Cardiac muscle cell (in vitro differentiated cells and primary cell): ENCODE measurements around the gene C14orf180. TPM values are rescaled to one million over a fixed set of nuclear protein-coding genes. Genes with fewer than 3 reads are reported as not detected.

Source experiments
- DNase-seq, 2 donors: peaks; one replicate each; pipeline versions ENCODE4 v3.0.0 to v3.0.0-alpha.2; 2010 to 2017; ENCODE audit warnings: low read depth in 1 of 2, low spot score in 1 of 2
- H3K27ac ChIP-seq: fragments of 200-600 bp; sonication (generic); 2 replicates; pipeline ENCODE4 v1.5.1; 2016
- H3K27me3 ChIP-seq: fragments of 200-600 bp; sonication (generic); 2 replicates; pipeline ENCODE4 v1.6.0; 2016; ENCODE audit warnings: control low read depth
- H3K36me3 ChIP-seq: fragments of 200-600 bp; sonication (generic); 2 replicates; pipeline ENCODE4 v1.5.1; 2016; ENCODE audit warnings: control low read depth
- H3K4me1 ChIP-seq: fragments of 200-600 bp; sonication (generic); 2 replicates; pipeline ENCODE4 v1.8.1; 2017; ENCODE audit warnings: low read depth, mild to moderate bottlenecking, mixed run types
- H3K4me3 ChIP-seq: fragments of 200-600 bp; sonication (generic); 2 replicates; pipeline ENCODE4 v1.5.1; 2016; ENCODE audit warnings: mild to moderate bottlenecking
- H3K9me3 ChIP-seq: fragments of 200-600 bp; sonication (generic); 2 replicates; pipeline ENCODE4 v1.5.1; 2017; ENCODE audit warnings: low read depth, mild to moderate bottlenecking, control low read depth
- polyA plus RNA-seq: library from polyadenylated mRNA; unstranded; fragments of >200 nt; fragmentation: Nextera tagmentation; extraction: Ambion mirVana; gene quantifications from 2 replicates; pipeline ENCODE4 v1.2.1, GENCODE V29; 2016
- total RNA-seq: library from RNA; depleted of rRNA; stranded (reverse); fragments of >200 nt; gene quantifications from 2 replicates; pipeline ENCODE4 v1.2.3, GENCODE V29; 2016
- TF ChIP-seq, protein P1 (sequence below): IDR thresholded peaks from 2 replicates; pipeline ENCODE4 v1.5.1; 2012; ENCODE audit warnings: low read depth, mild to moderate bottlenecking, low read length

Gene C14orf180
- total and polyA plus RNA-seq, 2 experiments from 2014 or later, result 17.1 to 19.7 TPM

DNA sequence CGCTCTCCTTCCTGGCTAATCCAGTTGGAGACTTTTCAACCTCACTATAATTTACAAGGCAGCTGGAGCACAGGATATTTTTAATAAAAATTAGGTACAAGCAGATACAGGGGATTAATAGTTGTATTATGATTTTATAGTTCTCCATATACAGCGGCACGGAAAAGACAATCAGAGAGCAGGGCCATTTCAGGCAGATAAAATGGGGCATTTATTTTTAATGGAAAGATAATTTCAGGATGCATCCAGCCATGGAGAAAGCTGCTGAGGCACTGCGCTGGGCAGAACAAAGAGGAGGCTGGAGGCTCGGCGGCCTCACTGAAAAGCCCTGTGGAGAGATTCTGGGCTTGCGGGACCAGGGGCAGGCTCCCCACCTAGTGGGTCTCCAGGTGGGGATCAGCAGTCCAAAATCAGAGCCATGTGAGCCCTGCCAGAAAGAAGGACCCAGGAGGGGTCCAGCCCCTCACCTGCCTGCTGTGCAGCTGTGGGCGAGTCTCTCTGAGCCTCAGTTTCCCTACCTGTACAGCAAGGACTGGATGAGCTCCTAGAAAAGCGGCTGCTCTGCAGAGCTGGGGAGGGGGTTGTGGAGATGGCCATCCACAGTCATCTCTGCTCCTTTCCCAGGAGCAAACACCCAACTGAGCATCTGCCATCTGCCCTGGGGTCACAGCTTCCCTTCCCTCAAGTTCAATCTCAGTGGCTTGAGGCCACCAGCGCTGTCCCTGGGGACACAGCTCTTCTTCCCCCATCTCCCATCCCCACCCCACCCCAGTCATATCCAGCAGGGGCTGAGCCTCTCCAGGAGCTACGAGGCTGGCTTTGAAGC, 23.9 kb upstream of the C14orf180 start:
- TF ChIP-seq, protein P1, sequence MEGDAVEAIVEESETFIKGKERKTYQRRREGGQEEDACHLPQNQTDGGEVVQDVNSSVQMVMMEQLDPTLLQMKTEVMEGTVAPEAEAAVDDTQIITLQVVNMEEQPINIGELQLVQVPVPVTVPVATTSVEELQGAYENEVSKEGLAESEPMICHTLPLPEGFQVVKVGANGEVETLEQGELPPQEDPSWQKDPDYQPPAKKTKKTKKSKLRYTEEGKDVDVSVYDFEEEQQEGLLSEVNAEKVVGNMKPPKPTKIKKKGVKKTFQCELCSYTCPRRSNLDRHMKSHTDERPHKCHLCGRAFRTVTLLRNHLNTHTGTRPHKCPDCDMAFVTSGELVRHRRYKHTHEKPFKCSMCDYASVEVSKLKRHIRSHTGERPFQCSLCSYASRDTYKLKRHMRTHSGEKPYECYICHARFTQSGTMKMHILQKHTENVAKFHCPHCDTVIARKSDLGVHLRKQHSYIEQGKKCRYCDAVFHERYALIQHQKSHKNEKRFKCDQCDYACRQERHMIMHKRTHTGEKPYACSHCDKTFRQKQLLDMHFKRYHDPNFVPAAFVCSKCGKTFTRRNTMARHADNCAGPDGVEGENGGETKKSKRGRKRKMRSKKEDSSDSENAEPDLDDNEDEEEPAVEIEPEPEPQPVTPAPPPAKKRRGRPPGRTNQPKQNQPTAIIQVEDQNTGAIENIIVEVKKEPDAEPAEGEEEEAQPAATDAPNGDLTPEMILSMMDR, result no peak
- Histone ChIP-seq H3K4me3 (no peak overlapping the region), H3K36me3 (no peaks in the 10 kb centered on the region), H3K4me1 (no peaks in the 10 kb centered on the region), H3K27ac (no peak overlapping the region), H3K27me3 (no peaks in the 10 kb centered on the region), H3K9me3 (no peaks in the 10 kb centered on the region)
- no peak for DNase-seq

DNA sequence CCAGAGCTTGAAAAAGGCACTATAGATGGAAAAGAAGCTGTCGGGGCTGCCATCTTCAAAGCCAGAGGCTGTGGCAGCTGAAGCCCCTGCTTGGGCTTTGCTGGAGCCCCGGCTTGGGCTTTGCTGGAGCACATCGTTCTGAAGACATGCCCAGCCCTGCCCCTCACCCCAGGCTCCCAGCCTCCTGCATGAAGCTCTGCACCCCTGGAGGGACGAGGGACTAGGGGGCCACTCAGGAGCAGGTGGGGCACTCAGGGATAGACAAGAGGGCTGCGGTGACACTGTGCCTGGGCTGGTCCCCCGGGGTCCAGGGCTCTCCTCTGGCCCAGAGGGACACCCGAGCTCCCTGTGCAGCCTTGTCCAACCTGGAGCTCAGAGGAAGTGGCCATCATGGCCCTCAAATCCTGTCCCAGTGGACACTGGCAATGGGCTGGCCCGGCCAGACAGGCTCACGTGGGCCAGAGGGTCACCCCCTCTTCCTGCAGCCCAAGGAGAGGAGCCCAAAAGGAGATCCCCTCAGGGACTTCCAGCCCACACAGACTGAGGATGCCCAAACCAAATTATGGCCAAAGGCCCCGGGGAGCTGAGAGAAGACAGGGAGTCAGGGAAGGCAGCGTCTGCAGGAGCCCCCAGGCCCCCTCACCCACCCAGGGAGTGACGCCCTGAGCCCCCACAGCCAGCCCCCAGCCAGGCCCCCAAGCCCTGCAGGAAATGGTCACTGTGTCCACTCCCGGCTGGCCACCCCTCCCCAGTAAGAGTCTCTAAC, 23.1 kb upstream of the C14orf180 start:
- Histone ChIP-seq H3K4me1 (no peaks in the 10 kb centered on the region), H3K4me3 (no peak overlapping the region), H3K9me3 (no peaks in the 10 kb centered on the region), H3K27ac (no peak overlapping the region), H3K36me3 (no peaks in the 10 kb centered on the region), H3K27me3 (no peaks in the 10 kb centered on the region)
- TF ChIP-seq, protein P1, result no peak
- DNase-seq, result no peak

- H3K27me3 ChIP-seq, result no peaks in the 10 kb centered on the region
- DNase-seq, result no peak
- H3K9me3 ChIP-seq, result no peaks in the 10 kb centered on the region
- H3K36me3 ChIP-seq, result no peaks in the 10 kb centered on the region
- H3K27ac ChIP-seq, result no peak overlapping the region
- no peaks in the 10 kb centered on the region for H3K4me1 ChIP-seq
- H3K4me3 ChIP-seq, result no peak overlapping the region
- TF ChIP-seq, protein P1, result no peak
These were observed 22.5 kb upstream of the C14orf180 start for GRCh38 chr14:104557086-104557485.

GRCh38 chr14:104557766-104558165, 21.8 kb upstream of the C14orf180 start:
- no peak for DNase-seq
- Histone ChIP-seq H3K4me1 (no peaks in the 10 kb centered on the region), H3K27me3 (no peaks in the 10 kb centered on the region), H3K4me3 (no peak overlapping the region), H3K36me3 (no peaks in the 10 kb centered on the region), H3K27ac (no peak overlapping the region), H3K9me3 (no peaks in the 10 kb centered on the region)
- TF ChIP-seq, protein P1, result no peak

DNA sequence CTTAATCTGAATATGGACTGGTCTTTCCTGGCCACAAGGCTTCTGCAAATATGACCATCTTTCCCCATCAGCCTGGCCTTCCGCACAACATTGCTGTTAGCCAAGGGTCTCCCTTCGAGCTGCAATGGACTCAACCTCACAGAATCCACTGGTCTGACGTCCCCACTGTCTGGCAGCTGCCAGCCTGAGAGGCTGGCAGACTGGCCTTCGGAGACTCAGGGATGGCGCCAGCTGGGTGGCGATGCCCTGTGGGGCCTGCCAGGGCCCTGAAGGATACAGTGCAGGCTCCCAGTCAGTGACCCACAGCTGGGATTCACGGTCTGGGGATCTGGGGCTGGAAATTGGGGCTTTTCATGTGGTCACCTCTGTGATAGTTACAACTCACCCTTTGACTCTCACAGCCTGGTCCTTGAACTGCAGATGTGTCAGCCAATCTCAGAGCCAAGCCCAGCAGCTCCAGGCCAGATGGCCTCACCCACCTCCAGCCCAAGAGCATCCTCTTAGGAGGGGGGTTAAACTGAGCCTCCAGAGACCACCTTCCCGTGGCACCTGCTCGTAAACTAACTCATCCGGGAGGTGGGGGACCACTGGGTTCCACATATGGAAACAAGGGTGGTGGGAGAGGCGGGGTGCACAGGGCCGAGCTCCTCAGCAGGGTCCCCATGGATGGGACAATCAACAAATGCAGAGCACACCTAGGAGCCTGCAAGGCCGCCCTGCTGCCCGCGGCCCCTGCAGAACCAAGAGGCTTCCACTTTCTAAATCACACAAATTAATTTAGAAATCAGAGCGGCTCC, 21.1 kb upstream of the C14orf180 start:
- H3K4me3 ChIP-seq, result no peak overlapping the region
- H3K27me3 ChIP-seq, result no peaks in the 10 kb centered on the region
- no peaks in the 10 kb centered on the region for H3K9me3 ChIP-seq
- TF ChIP-seq, protein P1, result no peak
- no peaks in the 10 kb centered on the region for H3K36me3 ChIP-seq
- no peak for DNase-seq
- H3K4me1 ChIP-seq, result no peaks in the 10 kb centered on the region
- no peak overlapping the region for H3K27ac ChIP-seq
